Frontal cortex (tissue), 4 donors: ENCODE results near the gene PRKACG. TPM values are rescaled to one million over a fixed set of nuclear protein-coding genes. Genes with fewer than 3 reads are reported as not detected.
"Not testable (repeated sequence)": the region's sequence is repeated elsewhere in the genome, so short reads cannot be mapped to it uniquely, and the experiment has no call there.

Source experiments
- DNase-seq, 2 donors: peaks; one replicate each; pipeline ENCODE4 v3.0.0; 2012; ENCODE audit warnings: low spot score in 2 of 2
- FAIRE-seq: peaks from 2 replicates; lab custom pipeline; 2012; peaks lifted over from hg19 to GRCh38; lab: Jason Lieb, UNC
- total RNA-seq: library from RNA; depleted of rRNA; stranded (reverse); fragments of >200 nt; gene quantifications from one replicate; pipeline ENCODE4 v1.2.3, GENCODE V29; 2014
- donor health status: control.
- donor health status: control.
- donor health status: control.

The PRKACG gene
- total RNA-seq, 1 donor from 2014 or later = not detected

DNA sequence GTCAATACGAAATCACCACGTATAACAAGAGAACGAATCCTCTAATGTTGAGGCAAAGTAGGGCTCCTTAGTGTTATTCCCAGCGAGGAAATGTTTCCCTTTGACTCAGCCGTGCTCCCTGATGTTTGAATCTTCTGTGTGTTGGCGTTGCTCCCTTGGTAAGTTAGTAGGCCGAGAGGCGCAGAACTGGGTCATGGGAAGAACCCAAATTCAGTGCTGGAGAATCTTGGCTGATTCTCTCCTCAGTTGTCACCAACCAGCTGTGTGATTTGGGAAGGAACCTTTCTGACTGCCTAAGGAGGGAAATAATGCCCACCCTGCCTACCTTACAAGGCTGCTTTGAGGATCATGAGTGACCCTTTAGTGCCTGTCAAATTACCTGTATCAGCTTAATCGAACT, 22.5 kb downstream of the PRKACG start:
- no peak for DNase-seq
- FAIRE-seq = no peak

DNA sequence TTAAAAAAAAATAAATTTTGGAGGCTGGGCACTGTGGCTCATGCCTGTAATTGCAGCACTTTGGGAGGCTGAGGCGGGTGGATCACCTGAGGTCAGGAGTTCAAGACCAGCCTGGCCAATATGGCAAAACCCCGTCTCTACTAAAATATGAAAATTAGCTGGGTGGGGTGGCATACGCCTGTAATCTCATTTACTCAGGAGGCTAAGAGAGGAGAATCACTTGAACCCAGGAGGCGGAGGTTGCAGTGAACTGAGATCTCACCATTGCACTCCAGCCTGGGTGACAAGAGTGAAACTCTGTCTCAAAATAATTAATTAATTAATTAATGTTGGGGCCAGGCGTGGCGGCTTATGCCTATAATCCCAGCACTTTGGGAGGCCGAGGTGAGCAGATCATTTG, 27.0 kb downstream of the PRKACG start:
- not testable (repeated sequence) for FAIRE-seq, DNase-seq

DNA sequence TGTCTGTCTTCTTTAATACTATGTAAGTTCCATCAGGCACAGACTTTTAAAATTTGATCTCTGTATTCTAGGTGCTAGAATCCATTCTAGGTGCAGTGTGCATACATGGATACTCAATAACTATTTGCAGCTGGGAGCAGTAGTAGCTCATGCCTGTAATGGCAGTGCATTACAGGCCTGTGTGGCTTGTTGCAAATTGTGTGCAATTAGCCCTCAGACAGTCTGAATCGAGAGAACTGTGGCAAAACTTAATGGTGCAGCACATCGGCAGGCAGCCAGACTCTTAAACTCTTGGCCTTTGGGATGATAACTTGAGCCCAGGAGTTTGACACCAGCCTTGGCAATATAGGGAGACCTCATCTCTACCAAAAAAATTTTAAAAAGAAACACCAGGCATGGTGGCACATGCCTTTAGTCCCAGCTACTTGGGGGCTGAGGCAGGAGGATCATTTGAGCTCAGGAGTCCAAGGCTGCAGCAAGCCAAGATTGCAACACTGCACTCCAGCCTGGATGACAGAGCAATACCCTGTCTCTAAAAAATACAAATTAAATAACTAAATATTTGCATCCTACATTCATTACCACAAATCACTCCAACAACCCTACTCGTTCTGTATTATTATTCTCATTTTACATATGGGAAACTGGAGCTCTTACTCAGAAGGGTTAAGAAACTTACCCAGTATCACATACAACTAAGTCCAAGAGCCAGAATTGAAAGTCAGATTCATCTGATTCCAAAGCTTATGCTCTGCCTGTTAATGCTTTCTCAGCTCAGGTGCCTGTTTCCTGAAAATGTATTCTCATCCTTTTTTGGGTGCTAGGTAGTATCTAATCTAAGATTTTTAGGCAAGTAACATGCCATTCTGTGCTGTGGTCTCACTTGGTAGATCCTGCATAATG, 30.1 kb downstream of the PRKACG start:
- FAIRE-seq (no peak), DNase-seq (no peak)

- no peak for FAIRE-seq
- DNase-seq = no peak
Observed at GRCh38 chr9:68983008-68983411, 30.9 kb downstream of the PRKACG start.

DNA sequence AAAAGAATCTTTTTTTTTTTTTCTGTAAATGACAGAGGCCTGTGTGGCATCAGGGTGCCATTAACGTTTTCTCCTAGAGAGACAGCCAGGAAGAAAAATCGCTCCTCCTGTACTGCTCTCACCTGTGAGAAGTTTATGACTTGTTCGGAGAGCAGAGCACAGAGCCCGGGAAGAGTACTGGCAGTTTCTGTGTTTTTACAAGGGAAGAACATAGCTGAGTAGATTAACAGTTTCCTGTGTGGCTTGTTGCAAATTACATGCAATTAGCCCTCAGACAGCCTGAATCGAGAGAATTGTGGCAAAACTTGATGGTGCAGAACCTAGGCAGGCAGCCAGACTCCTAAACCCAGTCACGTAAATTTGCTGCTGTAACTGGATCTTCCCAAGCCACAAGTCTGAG, 32.1 kb downstream of the PRKACG start:
- DNase-seq = no peak
- FAIRE-seq = no peak

GRCh38 chr9:68980341-68980914, 33.5 kb downstream of the PRKACG start:
- DNase-seq (no peak), FAIRE-seq (no peak)

DNA sequence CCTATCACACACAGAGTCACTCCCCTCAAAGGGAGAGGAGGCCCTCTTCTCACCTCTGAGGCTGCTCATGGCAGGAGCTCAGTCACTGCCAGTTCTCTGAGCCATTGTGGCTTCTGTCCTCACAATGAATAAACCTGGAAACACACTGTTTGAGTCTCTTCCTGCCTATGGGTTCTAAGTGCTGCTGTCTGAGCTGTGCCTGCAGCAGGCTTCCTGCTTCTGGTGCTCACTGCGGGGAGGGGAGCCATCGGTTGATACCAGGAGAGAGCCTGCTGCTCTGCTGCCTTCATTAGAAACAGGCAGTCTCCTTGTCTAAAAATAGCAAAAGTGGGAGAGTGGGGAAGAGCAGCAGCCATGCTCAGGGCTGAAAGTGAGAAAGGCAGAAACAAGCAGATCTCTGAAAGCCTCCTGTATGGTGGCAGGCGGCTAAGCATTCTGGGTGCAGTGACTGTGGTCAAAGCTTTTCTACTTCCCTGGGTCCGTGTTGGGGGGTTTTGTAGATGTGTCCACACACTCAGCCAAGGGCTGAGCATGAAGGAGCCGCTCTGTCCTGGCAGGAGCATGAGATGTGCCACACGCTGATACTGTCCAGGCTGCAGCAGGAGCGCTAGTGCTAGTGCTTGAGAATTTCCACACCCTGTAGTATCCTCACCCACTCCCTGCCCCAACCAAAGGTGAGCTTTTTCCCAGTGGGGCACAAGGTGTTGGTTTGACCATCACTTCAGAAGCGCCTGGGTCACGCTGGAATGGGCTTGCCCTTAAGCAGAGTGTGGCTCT, 34.2 kb downstream of the PRKACG start:
- FAIRE-seq (no peak), DNase-seq (no peak)

DNA sequence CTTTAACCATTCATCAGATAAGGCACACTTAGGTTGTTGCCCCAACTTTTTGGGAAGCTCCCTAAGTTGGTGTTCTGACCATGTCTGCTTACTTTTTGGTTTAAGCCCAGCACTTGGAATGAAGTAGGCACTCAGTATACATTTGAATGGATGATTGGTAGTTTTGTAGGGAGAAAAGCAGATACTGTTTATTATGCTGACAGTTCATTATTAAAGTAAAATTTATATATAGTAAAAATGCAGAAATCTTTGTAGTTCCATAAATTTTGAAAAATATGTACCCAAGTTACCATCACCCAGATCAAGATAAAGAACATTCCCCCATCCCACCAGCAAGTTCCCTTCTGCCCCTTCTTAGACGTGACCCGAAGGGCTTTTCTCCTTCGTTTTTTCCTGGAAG, 35.4 kb downstream of the PRKACG start:
- DNase-seq (no peak), FAIRE-seq (no peak)

DNA sequence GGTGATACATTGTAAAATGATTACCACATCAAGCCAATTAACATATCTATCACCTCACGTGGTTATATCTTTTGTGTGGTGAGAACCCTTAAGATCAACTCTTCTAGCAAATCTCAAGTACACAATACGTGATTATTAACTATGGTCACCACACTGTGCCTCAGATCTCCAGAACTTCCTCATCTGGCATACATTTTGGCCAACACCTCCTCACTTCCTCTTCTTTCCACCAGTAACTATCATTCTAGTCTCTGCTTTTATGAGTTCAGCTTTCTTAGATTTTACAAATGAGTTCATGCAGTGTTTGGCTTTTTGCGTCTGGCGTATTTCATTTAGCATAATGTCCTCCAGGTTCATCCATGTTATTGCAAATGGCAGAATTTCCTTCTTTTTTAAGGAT, 35.8 kb downstream of the PRKACG start:
- FAIRE-seq (no peak), DNase-seq (no peak)

- FAIRE-seq (no peak), DNase-seq (no peak)
Observed at GRCh38 chr9:68975365-68976043, 38.4 kb downstream of the PRKACG start.

- no peak for DNase-seq
- FAIRE-seq = no peak
Observed at GRCh38 chr9:68974901-68975300, 39.0 kb downstream of the PRKACG start.

- no peak for FAIRE-seq
- DNase-seq = no peak
Observed at GRCh38 chr9:68974431-68974830, 39.5 kb downstream of the PRKACG start.

- no peak for DNase-seq
- no peak for FAIRE-seq
Observed at GRCh38 chr9:68973619-68974018, 40.3 kb downstream of the PRKACG start.

DNA sequence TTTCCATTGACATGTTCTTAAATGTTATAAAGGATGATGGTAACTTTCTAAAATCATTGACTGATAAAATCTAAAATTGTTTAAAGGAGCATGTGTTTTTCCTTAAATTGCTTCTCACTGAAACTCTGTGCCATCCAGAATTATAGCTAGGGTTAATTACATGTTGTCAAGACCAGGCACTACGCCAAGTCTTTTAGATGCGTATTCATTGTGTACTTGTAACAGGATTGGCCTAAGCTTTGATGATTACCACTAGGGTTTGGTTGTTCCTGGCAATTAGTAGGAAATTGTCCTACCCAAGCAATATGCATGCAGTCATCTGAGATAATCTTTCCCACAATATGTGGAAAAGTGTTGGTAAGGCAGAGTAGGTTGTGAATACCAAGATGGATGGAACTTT, 43.8 kb downstream of the PRKACG start:
- FAIRE-seq (no peak), DNase-seq (no peak)

- no peak for DNase-seq
- no peak for FAIRE-seq
Observed at GRCh38 chr9:68969538-68969937, 44.4 kb downstream of the PRKACG start.

DNA sequence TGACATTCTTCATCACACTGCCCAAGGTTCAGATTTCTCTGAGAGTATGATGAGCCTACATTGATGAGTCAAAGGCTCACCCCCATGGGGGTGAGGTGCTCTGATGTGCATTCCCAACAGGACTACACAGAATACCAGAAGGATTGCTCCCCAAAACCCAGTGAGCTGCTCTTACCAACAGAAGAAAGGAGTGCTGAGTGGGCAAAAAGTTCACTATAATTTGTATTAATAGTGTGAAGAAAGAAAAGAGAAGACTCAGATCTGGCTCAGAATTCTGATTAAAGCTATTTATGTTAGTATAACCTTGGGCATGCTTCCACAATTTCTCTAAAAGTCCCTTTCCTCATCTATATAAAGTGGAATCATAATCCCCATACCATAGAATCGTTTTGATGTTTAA, 46.1 kb downstream of the PRKACG start:
- no peak for FAIRE-seq

DNA sequence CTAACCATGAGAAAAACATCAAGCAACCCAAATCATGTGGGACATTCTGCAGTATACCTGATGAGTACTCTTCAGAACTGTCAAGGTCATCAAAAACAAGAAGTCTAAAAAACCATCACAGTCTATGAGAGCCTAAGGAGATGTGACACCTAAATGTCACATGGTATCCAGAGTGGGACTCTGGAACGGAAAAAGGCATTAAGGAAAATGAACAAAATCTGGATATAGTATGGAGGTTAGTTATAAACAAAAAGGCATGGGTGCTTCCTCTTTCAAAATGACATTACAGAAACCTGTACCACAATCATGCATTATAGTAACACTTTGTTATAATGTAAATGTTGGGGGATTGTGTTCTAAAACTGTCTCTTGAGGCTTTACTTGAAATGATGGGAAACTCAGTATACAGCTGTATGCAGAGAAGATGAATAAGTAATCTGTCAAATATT, 47.4 kb downstream of the PRKACG start:
- DNase-seq (no peak), FAIRE-seq (no peak)

More for the DNA sequence above, 46.1 kb downstream of the PRKACG start:
- DNase-seq = no peak

GRCh38 chr9:68964765-68965164, 49.1 kb downstream of the PRKACG start:
- DNase-seq (no peak), FAIRE-seq (no peak)

- DNase-seq = no peak
- no peak for FAIRE-seq
Observed at GRCh38 chr9:68964102-68964541, 49.8 kb downstream of the PRKACG start.

- FAIRE-seq (no peak), DNase-seq (no peak)
Observed at GRCh38 chr9:68963416-68963815, 50.5 kb downstream of the PRKACG start.
